ENCODE measurements around the gene RALGPS2. TPM values are rescaled to one million over a fixed set of nuclear protein-coding genes. Genes with fewer than 3 reads are reported as not detected.
"Not testable (repeated sequence)": the region's sequence is repeated elsewhere in the genome, so short reads cannot be mapped to it uniquely, and the experiment has no call there.

Gene RALGPS2
- total RNA-seq, 1 donor from 2014 or later, result 47.8 TPM

- H3K27ac Mint-ChIP-seq, result no peak overlapping the region
- H3K36me3 Mint-ChIP-seq, result peaks cover 31% of the 10 kb centered on the region
- peaks cover 5% of the 10 kb centered on the region for H3K9me3 Mint-ChIP-seq
- H3K4me3 Mint-ChIP-seq, result no peak overlapping the region
- no peak for DNase-seq (ENCODE audit: extremely low spot score, unreplicated experiment)
- no peak for TF ChIP-seq CTCF (conservative IDR thresholded peaks at IDR 0.05)
- no peaks in the 10 kb centered on the region for H3K4me1 Mint-ChIP-seq (ENCODE audit: unreplicated experiment)
- H3K27me3 Mint-ChIP-seq, result no peaks in the 10 kb centered on the region
Observed at GRCh38 chr1:178752891-178753290, 27.8 kb downstream of the RALGPS2 start.

GRCh38 chr1:178754655-178755256 lies 29.7 kb downstream of the RALGPS2 start:
- DNase-seq (ENCODE audit: extremely low spot score, unreplicated experiment); H3K27ac Mint-ChIP-seq; H3K4me3 Mint-ChIP-seq; H3K4me1 Mint-ChIP-seq (ENCODE audit: unreplicated experiment); H3K27me3 Mint-ChIP-seq: not testable (repeated sequence)
- Mint-ChIP-seq H3K36me3 (peaks cover 39% of the 10 kb centered on the region), H3K9me3 (peaks cover 14% of the 10 kb centered on the region)

- no peaks in the 10 kb centered on the region for H3K4me1 Mint-ChIP-seq (ENCODE audit: unreplicated experiment)
- TF ChIP-seq CTCF (conservative IDR thresholded peaks at IDR 0.05), result peak; percentile 70
- H3K4me3 Mint-ChIP-seq, result no peak overlapping the region
- no peak overlapping the region for H3K27ac Mint-ChIP-seq
- H3K36me3 Mint-ChIP-seq, result peaks cover 39% of the 10 kb centered on the region
- H3K9me3 Mint-ChIP-seq, result peaks cover 36% of the 10 kb centered on the region
- no peak for DNase-seq (ENCODE audit: extremely low spot score, unreplicated experiment)
- H3K27me3 Mint-ChIP-seq, result no peaks in the 10 kb centered on the region
Observed at GRCh38 chr1:178768423-178768822, 43.4 kb downstream of the RALGPS2 start.

- no peak overlapping the region for H3K27ac Mint-ChIP-seq
- H3K4me1 Mint-ChIP-seq (ENCODE audit: unreplicated experiment), result peaks cover 8% of the 10 kb centered on the region
- H3K36me3 Mint-ChIP-seq, result peaks cover 12% of the 10 kb centered on the region
- no peak for DNase-seq (ENCODE audit: extremely low spot score, unreplicated experiment)
- H3K27me3 Mint-ChIP-seq, result no peaks in the 10 kb centered on the region
- H3K4me3 Mint-ChIP-seq, result no peak overlapping the region
- no peak for TF ChIP-seq CTCF (conservative IDR thresholded peaks at IDR 0.05)
- H3K9me3 Mint-ChIP-seq, result peaks cover 6% of the 10 kb centered on the region
Observed at GRCh38 chr1:178772952-178773351, 47.9 kb downstream of the RALGPS2 start.

- no peak overlapping the region for H3K27ac Mint-ChIP-seq
- peaks cover 8% of the 10 kb centered on the region for H3K4me1 Mint-ChIP-seq (ENCODE audit: unreplicated experiment)
- no peak overlapping the region for H3K4me3 Mint-ChIP-seq
- DNase-seq (ENCODE audit: extremely low spot score, unreplicated experiment), result no peak
- H3K27me3 Mint-ChIP-seq, result no peaks in the 10 kb centered on the region
- H3K36me3 Mint-ChIP-seq, result peaks cover 11% of the 10 kb centered on the region
- H3K9me3 Mint-ChIP-seq, result peaks cover 4% of the 10 kb centered on the region
- TF ChIP-seq CTCF (conservative IDR thresholded peaks at IDR 0.05), result peak; percentile 74
Observed at GRCh38 chr1:178774263-178774662, 49.2 kb downstream of the RALGPS2 start.

GRCh38 chr1:178776553-178776952 lies 51.5 kb downstream of the RALGPS2 start:
- TF ChIP-seq CTCF (conservative IDR thresholded peaks at IDR 0.05), result no peak
- Mint-ChIP-seq H3K27me3 (no peaks in the 10 kb centered on the region), H3K4me3 (no peak overlapping the region), H3K9me3 (peaks cover 6% of the 10 kb centered on the region), H3K4me1 (ENCODE audit: unreplicated experiment) (peaks cover 8% of the 10 kb centered on the region), H3K27ac (no peak overlapping the region), H3K36me3 (peaks cover 23% of the 10 kb centered on the region)
- no peak for DNase-seq (ENCODE audit: extremely low spot score, unreplicated experiment)

Measured in type B pancreatic cell (in vitro differentiated cells).